ENCODE results near the gene OSBPL2. TPM values are rescaled to one million over a fixed set of nuclear protein-coding genes. Genes with fewer than 3 reads are reported as not detected.

Gene OSBPL2
- total RNA-seq, 1 donor from 2014 or later = 20.6 TPM

GRCh38 chr20:62338294-62338620 lies 99.9 kb downstream of the OSBPL2 start:
- DNase-seq (ENCODE audit: low read depth, low spot score) = no peak

- no peak for DNase-seq (ENCODE audit: low read depth, low spot score)
Measured at GRCh38 chr20:62339647-62340062, 101.3 kb downstream of the OSBPL2 start.

- no peak for DNase-seq (ENCODE audit: low read depth, low spot score)
Measured at GRCh38 chr20:62342910-62343309, 104.6 kb downstream of the OSBPL2 start.

GRCh38 chr20:62344092-62344491 lies 105.8 kb downstream of the OSBPL2 start:
- DNase-seq (ENCODE audit: low read depth, low spot score) = no peak

- no peak for DNase-seq (ENCODE audit: low read depth, low spot score)
Measured at GRCh38 chr20:62344782-62345181, 106.5 kb downstream of the OSBPL2 start.

Other genes starting within 250 kb of the OSBPL2 start
- gene TAF4, start 172.6 kb upstream of the OSBPL2 start, total RNA-seq = 3.1 and 4.6 TPM in 2 replicates
- gene LSM14B, start 116.0 kb upstream of the OSBPL2 start, total RNA-seq = 38.1 and 43.4 TPM in 2 replicates
- gene PSMA7, start 95.1 kb upstream of the OSBPL2 start, total RNA-seq = 463 and 570 TPM in 2 replicates
- gene SS18L1, start 94.8 kb upstream of the OSBPL2 start, total RNA-seq = 9.7 and 14.2 TPM in 2 replicates
- 17.6 and 22.2 TPM in 2 replicates for gene MTG2, start 55.5 kb upstream of the OSBPL2 start, total RNA-seq
- gene HRH3, start 18.2 kb upstream of the OSBPL2 start, total RNA-seq = not detected in 2 replicates
- 150 and 167 TPM in 2 replicates for gene ADRM1, start 64.5 kb downstream of the OSBPL2 start, total RNA-seq
- 54.0 and 60.6 TPM in 2 replicates for gene LAMA5, start 128.8 kb downstream of the OSBPL2 start, total RNA-seq
- 478 and 921 TPM in 2 replicates for gene RPS21, start 148.6 kb downstream of the OSBPL2 start, total RNA-seq
- 1.2 and 1.4 TPM in 2 replicates for gene CABLES2, start 168.8 kb downstream of the OSBPL2 start, total RNA-seq
- gene RBBP8NL, start 189.0 kb downstream of the OSBPL2 start, total RNA-seq = not detected in 2 replicates
- 0.07 TPM in 1 of 2 replicates, not detected in the other for gene GATA5, start 237.5 kb downstream of the OSBPL2 start, total RNA-seq

Data from pulmonary artery endothelial cell (primary cell).